Measurements from ENCODE around the gene OPCML. TPM values are rescaled to one million over a fixed set of nuclear protein-coding genes. Genes with fewer than 3 reads are reported as not detected.

OPCML gene
- polyA plus RNA-seq, 1 donor (not counting 4 experiments of a cell fraction or from before 2014, with no cell fraction given), result 0.04 TPM

DNA sequence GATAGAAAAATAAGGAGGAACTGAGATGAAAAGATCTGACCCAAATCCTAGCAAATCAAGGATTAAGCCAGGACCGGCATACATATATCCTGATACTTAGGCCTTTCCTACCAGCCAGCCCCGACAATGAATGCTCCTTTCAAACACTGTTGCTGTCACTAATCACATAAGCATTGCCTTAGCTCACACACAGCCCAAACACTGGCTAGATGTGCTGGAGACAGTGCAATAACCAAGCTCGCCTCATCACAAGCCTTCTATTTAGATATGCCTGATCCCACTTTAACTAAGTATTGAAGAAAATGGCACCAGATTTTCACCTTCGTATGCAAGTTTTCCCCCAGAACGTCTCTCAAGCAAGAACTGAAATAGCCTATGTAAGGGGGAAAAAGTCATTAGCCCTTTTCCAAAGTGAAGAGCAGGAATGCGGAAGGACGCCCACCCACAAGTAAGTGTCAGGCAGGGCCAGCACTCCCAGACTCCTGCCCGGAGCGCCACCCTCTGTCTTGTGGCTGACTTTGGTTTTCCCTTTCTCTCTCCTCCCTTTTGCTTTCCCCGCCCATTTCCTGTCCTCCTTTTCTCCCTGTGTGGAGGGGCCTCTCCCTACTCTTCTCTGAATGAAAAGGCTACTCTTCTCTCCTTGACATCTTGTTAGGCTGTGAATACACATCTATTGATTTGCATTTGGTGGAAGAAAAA, 8.9 kb upstream of the OPCML start:
- no peaks in the 10 kb centered on the region for H3K79me2 ChIP-seq (ENCODE audit: control insufficient read depth, insufficient read depth, low read length)
- H3K9me3 ChIP-seq (ENCODE audit: control insufficient read depth, low read depth, low read length), result no peaks in the 10 kb centered on the region
- H3K9me1 ChIP-seq (ENCODE audit: control insufficient read depth, extremely low read depth, insufficient read depth, low read length), result no peaks in the 10 kb centered on the region
- dilution Hi-C loops (cut with MboI; ENCODE audit: extremely low pct_ligation_motif_present, low sequenced_read_pairs), result no loop called here
- no peak overlapping the region for H3K4me3 ChIP-seq (ENCODE audit: control insufficient read depth in 2 of 3, extremely low read depth in 1 of 3, insufficient read depth in 2 of 3, low read depth in 1 of 3, low read length in 3 of 3)
- TF ChIP-seq, protein P1, sequence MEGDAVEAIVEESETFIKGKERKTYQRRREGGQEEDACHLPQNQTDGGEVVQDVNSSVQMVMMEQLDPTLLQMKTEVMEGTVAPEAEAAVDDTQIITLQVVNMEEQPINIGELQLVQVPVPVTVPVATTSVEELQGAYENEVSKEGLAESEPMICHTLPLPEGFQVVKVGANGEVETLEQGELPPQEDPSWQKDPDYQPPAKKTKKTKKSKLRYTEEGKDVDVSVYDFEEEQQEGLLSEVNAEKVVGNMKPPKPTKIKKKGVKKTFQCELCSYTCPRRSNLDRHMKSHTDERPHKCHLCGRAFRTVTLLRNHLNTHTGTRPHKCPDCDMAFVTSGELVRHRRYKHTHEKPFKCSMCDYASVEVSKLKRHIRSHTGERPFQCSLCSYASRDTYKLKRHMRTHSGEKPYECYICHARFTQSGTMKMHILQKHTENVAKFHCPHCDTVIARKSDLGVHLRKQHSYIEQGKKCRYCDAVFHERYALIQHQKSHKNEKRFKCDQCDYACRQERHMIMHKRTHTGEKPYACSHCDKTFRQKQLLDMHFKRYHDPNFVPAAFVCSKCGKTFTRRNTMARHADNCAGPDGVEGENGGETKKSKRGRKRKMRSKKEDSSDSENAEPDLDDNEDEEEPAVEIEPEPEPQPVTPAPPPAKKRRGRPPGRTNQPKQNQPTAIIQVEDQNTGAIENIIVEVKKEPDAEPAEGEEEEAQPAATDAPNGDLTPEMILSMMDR (optimal IDR thresholded peaks at IDR 0.05 in 1 of 3, IDR thresholded peaks at IDR 0.05 in 1 of 3, conservative IDR thresholded peaks at IDR 0.05 in 1 of 3; ENCODE audit: extremely low read depth in 1 of 3, insufficient read depth in 2 of 3, low read length in 3 of 3), result no peak
- TF ChIP-seq EZH2 (IDR thresholded peaks at IDR 0.05; ENCODE audit: low read length), result no peak
- no peaks in the 10 kb centered on the region for H3K27me3 ChIP-seq (ENCODE audit: control insufficient read depth, extremely low read depth, insufficient read depth, low read length)
- no peaks in the 10 kb centered on the region for H3K36me3 ChIP-seq (ENCODE audit: control insufficient read depth in 2 of 2, extremely low read depth in 1 of 2, insufficient read depth in 2 of 2, low read length in 2 of 2)
- FAIRE-seq (no peak), DNase-seq (ENCODE audit: low read depth, low spot score) (no peak)
- no peak overlapping the region for H3K4me2 ChIP-seq (ENCODE audit: control insufficient read depth, extremely low read depth, insufficient read depth, low read depth, low read length)
- H3K27ac ChIP-seq (ENCODE audit: control insufficient read depth, insufficient read depth, low read length), result no peak overlapping the region
- no peaks in the 10 kb centered on the region for H4K20me1 ChIP-seq (ENCODE audit: control insufficient read depth, extremely low read depth, insufficient read depth, low read length)
- no peak overlapping the region for H3K9ac ChIP-seq (ENCODE audit: control insufficient read depth, extremely low read depth, insufficient read depth, low read length)
- H2AFZ ChIP-seq (ENCODE audit: control insufficient read depth, low read length), result no peak overlapping the region
- H3K4me1 ChIP-seq (ENCODE audit: control insufficient read depth, extremely low read depth, insufficient read depth, low read length), result peaks cover 5% of the 10 kb centered on the region

DNA sequence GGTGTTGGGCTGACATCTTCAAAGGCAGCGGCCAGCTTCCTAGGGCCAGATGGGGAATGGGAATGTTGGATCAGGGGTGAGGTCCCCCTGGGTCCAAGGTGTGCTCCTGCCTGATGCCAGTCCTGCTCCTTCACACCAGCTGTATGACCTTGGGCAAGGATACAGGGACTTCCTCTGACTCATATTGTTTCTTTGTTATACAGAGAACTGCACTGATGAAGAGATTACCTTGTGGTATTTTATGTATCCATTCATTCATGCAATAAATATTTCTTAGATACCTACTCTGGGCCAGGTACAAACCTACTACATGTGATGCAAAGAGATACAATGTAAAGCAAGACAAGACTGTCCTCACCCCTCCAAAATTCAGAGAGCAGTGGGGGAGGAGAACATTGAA, 3.9 kb upstream of the OPCML start:
- dilution Hi-C loops (cut with MboI; ENCODE audit: extremely low pct_ligation_motif_present, low sequenced_read_pairs), result no loop called here
- Histone ChIP-seq H3K9me1 (ENCODE audit: control insufficient read depth, extremely low read depth, insufficient read depth, low read length) (no peaks in the 10 kb centered on the region), H3K9me3 (ENCODE audit: control insufficient read depth, low read depth, low read length) (no peaks in the 10 kb centered on the region), H3K4me3 (ENCODE audit: control insufficient read depth in 2 of 3, extremely low read depth in 1 of 3, insufficient read depth in 2 of 3, low read depth in 1 of 3, low read length in 3 of 3) (no peak overlapping the region), H3K4me2 (ENCODE audit: control insufficient read depth, extremely low read depth, insufficient read depth, low read depth, low read length) (no peak overlapping the region), H3K27ac (ENCODE audit: control insufficient read depth, insufficient read depth, low read length) (no peak overlapping the region), H3K4me1 (ENCODE audit: control insufficient read depth, extremely low read depth, insufficient read depth, low read length) (peaks cover 5% of the 10 kb centered on the region), H3K9ac (ENCODE audit: control insufficient read depth, extremely low read depth, insufficient read depth, low read length) (no peak overlapping the region), H2AFZ (ENCODE audit: control insufficient read depth, low read length) (no peak overlapping the region), H3K79me2 (ENCODE audit: control insufficient read depth, insufficient read depth, low read length) (no peaks in the 10 kb centered on the region), H4K20me1 (ENCODE audit: control insufficient read depth, extremely low read depth, insufficient read depth, low read length) (no peaks in the 10 kb centered on the region), H3K36me3 (ENCODE audit: control insufficient read depth in 2 of 2, extremely low read depth in 1 of 2, insufficient read depth in 2 of 2, low read length in 2 of 2) (no peaks in the 10 kb centered on the region), H3K27me3 (ENCODE audit: control insufficient read depth, extremely low read depth, insufficient read depth, low read length) (peaks cover 14% of the 10 kb centered on the region)
- no peak for TF ChIP-seq EZH2 (IDR thresholded peaks at IDR 0.05; ENCODE audit: low read length)
- TF ChIP-seq, protein P1 (optimal IDR thresholded peaks at IDR 0.05 in 1 of 3, IDR thresholded peaks at IDR 0.05 in 1 of 3, conservative IDR thresholded peaks at IDR 0.05 in 1 of 3; ENCODE audit: extremely low read depth in 1 of 3, insufficient read depth in 2 of 3, low read length in 3 of 3), result no peak
- DNase-seq (ENCODE audit: low read depth, low spot score) (no peak), FAIRE-seq (no peak)

All from keratinocyte (primary cell).